ENCODE measurements around the gene YDJC.

- no peak for TF ChIP-seq CTCF (IDR thresholded peaks at IDR 0.05)
- no peak for TF ChIP-seq POLR2A (IDR thresholded peaks at IDR 0.05)
Observed at GRCh38 chr22:21594865-21595452, 34.9 kb downstream of the YDJC start.
